MG63 (cell line): ENCODE results near the gene OTC. TPM values are rescaled to one million over a fixed set of nuclear protein-coding genes. Genes with fewer than 3 reads are reported as not detected.

Experiments used
- DNase-seq: peaks from one replicate; pipeline ENCODE4 v3.0.0-alpha.2; 2020
- H3K27me3 ChIP-seq: fragments of 250-450 bp; sonication (Bioruptor Pico); 2 replicates; pipeline ENCODE4 v1.5.1; 2020; ENCODE audit warnings: mild to moderate bottlenecking, moderate library complexity
- H3K36me3 ChIP-seq: fragments of 250-450 bp; sonication (Bioruptor Pico); 2 replicates; pipeline ENCODE4 v1.5.1; 2020; ENCODE audit warnings: mild to moderate bottlenecking, moderate library complexity
- H3K4me3 ChIP-seq: fragments of 250-450 bp; sonication (Bioruptor Pico); 2 replicates; pipeline ENCODE4 v1.5.1; 2020; ENCODE audit warnings: mild to moderate bottlenecking, moderate library complexity
- H3K9me3 ChIP-seq: fragments of 250-450 bp; sonication (Bioruptor Pico); 2 replicates; pipeline ENCODE4 v1.5.1; 2020; ENCODE audit warnings: mild to moderate bottlenecking, moderate library complexity
- total RNA-seq: library from RNA; depleted of rRNA; stranded (reverse); fragments of >200 nt; shearing (Covaris generic); gene quantifications from 2 replicates; pipeline ENCODE4 v1.2.3, GENCODE V29; 2014; ENCODE audit warnings: low replicate concordance; rRNA removed

The OTC gene
- total RNA-seq, 1 experiment from 2014 or later, result not detected

GRCh38 chrX:38403834-38404233 is 51.4 kb downstream of the OTC start:
- H3K4me3 ChIP-seq, result no peak overlapping the region
- H3K27me3 ChIP-seq, result no peaks in the 10 kb centered on the region
- no peaks in the 10 kb centered on the region for H3K9me3 ChIP-seq
- DNase-seq, result no peak
- no peaks in the 10 kb centered on the region for H3K36me3 ChIP-seq

- no peak for DNase-seq
- H3K36me3 ChIP-seq, result no peaks in the 10 kb centered on the region
- no peaks in the 10 kb centered on the region for H3K9me3 ChIP-seq
- no peak overlapping the region for H3K4me3 ChIP-seq
- no peaks in the 10 kb centered on the region for H3K27me3 ChIP-seq
Observed at GRCh38 chrX:38407126-38407525, 54.7 kb downstream of the OTC start.

DNA sequence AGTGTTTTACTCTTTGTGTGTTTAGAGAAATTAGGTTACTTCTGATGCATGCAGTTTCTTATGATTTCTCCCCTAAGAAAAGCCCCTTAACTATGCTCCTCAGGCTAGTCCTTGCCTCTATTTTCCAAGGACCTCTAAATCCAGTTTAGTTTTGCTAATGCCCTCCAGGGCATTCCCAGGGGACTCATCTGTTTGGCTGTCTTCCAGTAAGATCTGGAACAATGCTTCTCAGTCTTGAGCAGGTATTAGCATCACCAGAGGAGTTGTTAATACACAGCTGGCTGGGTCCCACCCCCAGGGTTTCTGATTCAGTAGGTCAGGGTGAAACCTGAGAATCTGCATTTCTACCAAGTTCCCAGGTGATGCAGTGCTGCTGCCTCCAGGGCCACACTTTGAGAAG is 56.9 kb downstream of the OTC start:
- H3K36me3 ChIP-seq, result no peaks in the 10 kb centered on the region
- DNase-seq, result no peak
- H3K4me3 ChIP-seq, result no peak overlapping the region

DNA sequence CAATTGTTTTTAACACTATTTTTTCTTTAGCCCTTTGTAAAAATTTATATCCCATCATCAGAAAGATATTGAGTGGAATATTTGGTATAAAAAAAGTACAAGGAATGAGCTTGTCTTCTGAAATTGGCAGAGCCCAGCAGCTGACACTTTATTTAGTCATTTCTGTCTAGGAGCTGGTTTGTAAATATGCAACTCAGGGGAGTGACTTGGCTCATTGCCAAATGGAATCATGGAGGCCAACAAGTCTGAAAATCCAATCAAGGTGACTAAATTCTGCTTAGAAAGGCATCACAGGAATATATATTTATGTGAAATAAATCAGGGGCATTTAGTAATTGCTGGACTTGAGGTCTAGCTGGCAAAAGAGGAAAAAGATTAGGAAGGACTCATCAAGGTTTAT is 74.4 kb downstream of the OTC start:
- DNase-seq, result peak; percentile 3
- Histone ChIP-seq H3K36me3 (no peaks in the 10 kb centered on the region), H3K27me3 (no peaks in the 10 kb centered on the region), H3K9me3 (no peaks in the 10 kb centered on the region), H3K4me3 (no peak overlapping the region)

More for the DNA sequence above, 56.9 kb downstream of the OTC start:
- no peaks in the 10 kb centered on the region for H3K27me3 ChIP-seq
- no peaks in the 10 kb centered on the region for H3K9me3 ChIP-seq

DNA sequence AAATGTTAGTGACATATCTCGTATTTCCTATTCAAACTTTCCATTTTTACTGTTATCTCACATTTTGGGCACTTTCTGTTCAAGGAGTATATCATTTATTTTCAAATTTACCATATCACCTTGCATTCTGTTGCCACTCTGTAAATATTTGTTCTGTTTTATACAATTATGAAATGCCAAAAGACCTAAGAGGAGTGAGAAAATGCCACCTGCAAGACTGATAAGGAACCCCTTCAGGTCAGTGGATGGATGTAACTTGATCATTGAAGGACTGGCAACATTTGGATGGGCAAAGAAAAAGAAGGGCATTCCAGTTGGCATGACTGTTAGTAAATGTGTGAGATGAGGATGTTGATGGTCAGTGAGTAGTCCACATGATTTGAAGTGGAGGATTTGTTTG is 79.1 kb downstream of the OTC start:
- Histone ChIP-seq H3K36me3 (no peaks in the 10 kb centered on the region), H3K27me3 (no peaks in the 10 kb centered on the region), H3K4me3 (no peak overlapping the region), H3K9me3 (no peaks in the 10 kb centered on the region)
- DNase-seq, result no peak

DNA sequence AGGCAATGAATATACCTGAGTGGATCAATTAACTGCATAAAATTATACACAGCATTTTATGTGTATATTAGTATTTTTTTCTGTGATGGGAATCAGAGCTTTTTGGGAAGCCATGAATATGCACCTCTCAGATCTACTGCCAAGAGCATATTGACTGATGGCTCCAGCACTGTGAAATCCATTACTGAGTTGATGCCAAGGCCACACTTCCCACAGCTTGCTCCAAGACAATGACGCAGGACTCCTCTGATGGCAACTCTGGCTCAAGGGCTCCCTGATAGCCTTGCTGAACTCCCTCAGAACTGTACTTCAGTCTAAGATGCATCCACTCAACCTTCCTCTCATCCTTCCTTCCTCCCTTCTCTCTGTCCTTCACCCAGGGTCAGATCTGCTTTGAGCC is 82.7 kb downstream of the OTC start:
- no peak overlapping the region for H3K4me3 ChIP-seq
- no peaks in the 10 kb centered on the region for H3K36me3 ChIP-seq
- DNase-seq, result no peak
- no peaks in the 10 kb centered on the region for H3K9me3 ChIP-seq
- H3K27me3 ChIP-seq, result no peaks in the 10 kb centered on the region

DNA sequence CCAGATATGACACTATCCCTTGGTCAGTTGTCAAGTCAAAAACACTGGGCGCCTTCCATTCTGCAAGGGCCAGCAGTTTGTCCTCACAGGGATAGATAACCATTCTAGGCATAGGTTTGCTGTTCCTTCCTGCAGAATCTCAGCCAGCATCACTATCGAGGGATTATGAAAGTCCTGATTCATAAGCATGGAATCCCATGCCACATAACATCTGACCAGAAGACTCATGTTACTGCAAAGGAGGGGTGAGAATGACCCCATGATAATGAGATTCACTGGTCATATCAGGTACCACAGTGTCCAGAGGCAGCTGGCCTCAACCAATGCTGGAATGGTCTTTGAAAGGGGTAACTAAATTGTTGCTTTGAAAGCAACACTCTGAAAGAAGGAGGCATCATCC is 84.7 kb downstream of the OTC start:
- no peaks in the 10 kb centered on the region for H3K27me3 ChIP-seq
- no peak for DNase-seq

GRCh38 chrX:38438321-38438720 is 85.9 kb downstream of the OTC start:
- Histone ChIP-seq H3K27me3 (no peaks in the 10 kb centered on the region), H3K36me3 (no peaks in the 10 kb centered on the region), H3K9me3 (no peaks in the 10 kb centered on the region), H3K4me3 (no peak overlapping the region)
- no peak for DNase-seq

More for the DNA sequence above, 84.7 kb downstream of the OTC start:
- Histone ChIP-seq H3K36me3 (no peaks in the 10 kb centered on the region), H3K9me3 (no peaks in the 10 kb centered on the region), H3K4me3 (no peak overlapping the region)

GRCh38 chrX:38452603-38453002 is 100.2 kb downstream of the OTC start:
- no peak for DNase-seq
- Histone ChIP-seq H3K9me3 (no peaks in the 10 kb centered on the region), H3K36me3 (no peaks in the 10 kb centered on the region), H3K27me3 (no peaks in the 10 kb centered on the region), H3K4me3 (no peak overlapping the region)

GRCh38 chrX:38458071-38458470 is 105.7 kb downstream of the OTC start:
- no peaks in the 10 kb centered on the region for H3K27me3 ChIP-seq
- no peaks in the 10 kb centered on the region for H3K36me3 ChIP-seq
- no peak for DNase-seq
- no peaks in the 10 kb centered on the region for H3K9me3 ChIP-seq
- no peak overlapping the region for H3K4me3 ChIP-seq

DNA sequence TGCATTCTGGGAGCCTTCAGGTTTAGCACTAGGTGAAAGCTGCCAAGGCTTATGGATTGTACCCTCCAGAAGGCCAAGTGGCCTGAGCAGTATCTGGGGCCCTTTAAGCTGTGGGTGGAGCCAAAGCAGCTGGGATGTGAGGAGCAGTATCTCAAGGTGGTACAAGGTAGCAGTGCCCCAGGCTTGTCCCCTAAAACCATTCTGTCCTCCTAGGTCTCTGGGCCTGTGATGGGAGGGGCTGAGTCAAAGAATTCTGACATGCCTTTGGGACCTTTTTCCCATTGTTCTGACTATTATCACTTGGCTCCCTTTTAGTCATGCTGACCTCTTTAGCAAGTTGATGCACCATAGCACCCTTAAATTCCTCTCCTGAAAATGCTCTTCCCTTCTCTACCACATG is 109.9 kb downstream of the OTC start:
- DNase-seq, result no peak
- no peaks in the 10 kb centered on the region for H3K27me3 ChIP-seq
- H3K4me3 ChIP-seq, result no peak overlapping the region
- H3K36me3 ChIP-seq, result no peaks in the 10 kb centered on the region
- no peaks in the 10 kb centered on the region for H3K9me3 ChIP-seq

DNA sequence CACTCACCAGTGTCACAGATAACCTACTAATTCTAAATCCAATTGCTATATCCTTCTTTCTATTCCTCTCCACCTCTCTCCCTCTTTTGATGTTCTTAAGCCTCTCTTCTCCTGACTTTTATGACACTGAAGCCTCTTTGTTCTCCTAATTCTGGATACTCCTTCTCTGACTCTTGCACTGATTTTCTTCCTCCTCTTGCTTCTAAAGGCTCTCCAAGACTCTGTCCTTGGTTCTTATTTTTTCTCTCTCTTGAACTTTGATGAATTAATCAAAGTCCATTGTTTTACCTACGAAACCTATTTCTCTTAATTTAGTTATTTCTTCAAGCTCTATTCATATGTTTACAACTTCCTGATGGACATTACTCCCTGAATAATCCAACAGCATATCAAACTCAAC is 113.3 kb downstream of the OTC start:
- no peaks in the 10 kb centered on the region for H3K36me3 ChIP-seq
- no peak overlapping the region for H3K4me3 ChIP-seq
- H3K9me3 ChIP-seq, result no peaks in the 10 kb centered on the region
- H3K27me3 ChIP-seq, result no peaks in the 10 kb centered on the region
- DNase-seq, result no peak

DNA sequence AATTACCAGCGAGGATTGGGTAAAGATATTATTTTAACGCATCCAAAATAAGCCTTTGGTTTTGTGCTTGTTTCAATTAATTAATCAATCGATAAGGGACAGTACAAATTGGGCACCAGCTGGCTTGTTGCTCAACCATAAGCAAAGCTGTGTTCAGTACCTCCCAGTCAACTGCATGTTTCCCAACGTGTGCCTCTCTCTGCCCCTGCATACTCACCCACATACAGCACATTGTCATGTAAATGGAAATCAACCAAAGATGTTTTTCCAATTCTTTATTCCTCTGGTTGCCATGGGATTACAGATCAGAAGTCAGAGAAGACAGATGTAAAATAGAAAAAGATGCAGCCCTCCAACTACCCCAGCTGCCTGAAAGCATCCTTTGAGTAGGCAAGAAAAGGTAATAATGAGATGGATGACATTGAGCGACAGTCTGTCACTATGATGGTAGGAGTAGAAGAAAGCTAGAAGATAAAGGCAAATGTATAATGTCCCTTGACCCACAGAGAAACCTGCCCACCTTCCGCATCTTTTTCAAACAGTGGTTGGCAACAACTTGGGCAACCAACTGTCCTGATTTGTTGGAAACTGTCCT is 116.3 kb downstream of the OTC start:
- H3K4me3 ChIP-seq, result no peak overlapping the region

More for the DNA sequence above, 116.3 kb downstream of the OTC start:
- DNase-seq, result no peak
- H3K36me3 ChIP-seq, result no peaks in the 10 kb centered on the region
- no peaks in the 10 kb centered on the region for H3K27me3 ChIP-seq
- H3K9me3 ChIP-seq, result no peaks in the 10 kb centered on the region

Other genes with a start within 250 kb of the OTC start
- gene SRPX, start 131.7 kb upstream of the OTC start, total RNA-seq, result 1.1 and 6.2 TPM in 2 replicates
- gene RPGR, start 25.1 kb upstream of the OTC start, total RNA-seq, result 6.8 and 7.1 TPM in 2 replicates
- not detected in 2 replicates for gene TSPAN7, start 208.9 kb downstream of the OTC start, total RNA-seq